LNCAP (cell line): Measurements from ENCODE around the gene ESR2.

ENCODE experiments used
- CTCF ChIP-seq: fragments of 450-650 bp; IDR thresholded peaks from 2 replicates; pipeline ENCODE4 v1.5.1; 2017; ENCODE audit warnings: mild to moderate bottlenecking

Gene ESR2

DNA sequence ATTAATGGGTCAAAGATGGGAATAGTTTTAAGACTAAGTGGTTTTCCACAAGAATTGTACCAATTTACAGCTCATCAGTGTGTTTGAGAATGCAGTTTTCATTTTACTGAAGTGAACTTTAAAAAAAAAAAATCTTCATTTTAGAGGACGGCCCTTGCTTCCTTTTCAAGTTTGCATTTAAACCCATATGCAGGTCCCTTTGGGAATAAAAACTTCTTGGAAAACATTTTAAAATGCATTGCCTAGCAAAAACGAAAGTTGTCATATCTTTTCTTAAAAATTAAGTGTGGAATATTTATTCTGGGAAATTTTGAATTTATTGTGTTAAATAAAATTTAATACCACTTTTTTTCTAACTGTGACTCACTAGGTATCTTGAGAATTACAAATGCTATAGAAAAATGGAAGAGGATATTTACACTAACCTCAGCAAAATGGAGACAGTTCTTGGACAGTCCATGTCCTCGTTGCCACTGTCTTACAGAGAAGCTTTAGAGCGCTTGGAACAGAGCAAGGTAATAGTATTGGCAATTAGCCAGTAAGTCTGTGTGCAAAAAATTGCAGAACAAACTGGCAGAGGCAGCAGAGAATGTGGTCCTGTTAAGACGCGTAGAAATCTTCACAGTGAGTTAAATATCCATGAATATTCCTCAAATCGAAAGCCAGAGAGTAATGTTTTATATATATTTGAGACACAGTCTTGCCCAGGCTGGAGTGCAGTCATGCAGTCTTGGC lies 231.6 kb downstream of the ESR2 start:
- TF ChIP-seq CTCF, result no peak

DNA sequence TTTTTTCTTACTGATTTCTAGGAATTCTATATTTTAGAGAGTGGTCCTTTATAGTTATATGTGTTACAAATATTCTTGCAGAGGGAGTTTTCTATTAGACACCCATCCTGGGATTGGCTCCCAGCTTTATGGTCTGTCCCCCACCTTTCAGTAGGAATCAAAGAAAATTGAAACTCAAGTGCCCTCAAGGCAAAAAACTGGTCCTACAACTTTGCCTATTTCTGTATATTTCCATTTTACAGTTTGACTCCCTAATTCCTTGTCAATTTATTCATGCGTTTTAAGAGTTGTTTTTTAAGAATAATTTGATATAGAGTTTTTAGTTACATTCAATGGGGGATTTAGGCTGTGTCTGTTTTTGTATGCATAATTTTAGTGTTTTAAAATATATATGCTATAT lies 232.5 kb downstream of the ESR2 start:
- no peak for TF ChIP-seq CTCF

DNA sequence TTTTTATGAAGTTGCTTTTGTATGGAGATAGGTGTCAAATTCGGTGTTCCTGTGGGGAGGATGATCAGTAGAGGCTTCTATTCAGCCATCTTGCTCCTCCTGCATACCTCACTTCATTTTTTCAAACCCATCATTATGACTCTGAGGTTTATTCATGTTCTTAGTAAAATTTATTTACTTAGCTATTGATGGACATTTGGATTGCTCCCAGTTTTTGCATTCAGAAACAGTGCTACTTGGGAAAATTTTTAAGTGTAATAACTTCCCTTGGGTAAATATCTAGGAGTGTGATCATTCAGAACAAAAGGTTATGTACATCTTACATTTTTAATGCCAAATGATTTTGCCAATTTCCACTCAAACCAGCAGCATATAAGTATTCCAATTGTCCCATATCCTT lies 233.1 kb downstream of the ESR2 start:
- no peak for TF ChIP-seq CTCF

GRCh38 chr14:64060648-64061096 lies 233.5 kb downstream of the ESR2 start:
- TF ChIP-seq CTCF, result peak; percentile 39

GRCh38 chr14:64060199-64060545 lies 234.0 kb downstream of the ESR2 start:
- TF ChIP-seq CTCF, result no peak

DNA sequence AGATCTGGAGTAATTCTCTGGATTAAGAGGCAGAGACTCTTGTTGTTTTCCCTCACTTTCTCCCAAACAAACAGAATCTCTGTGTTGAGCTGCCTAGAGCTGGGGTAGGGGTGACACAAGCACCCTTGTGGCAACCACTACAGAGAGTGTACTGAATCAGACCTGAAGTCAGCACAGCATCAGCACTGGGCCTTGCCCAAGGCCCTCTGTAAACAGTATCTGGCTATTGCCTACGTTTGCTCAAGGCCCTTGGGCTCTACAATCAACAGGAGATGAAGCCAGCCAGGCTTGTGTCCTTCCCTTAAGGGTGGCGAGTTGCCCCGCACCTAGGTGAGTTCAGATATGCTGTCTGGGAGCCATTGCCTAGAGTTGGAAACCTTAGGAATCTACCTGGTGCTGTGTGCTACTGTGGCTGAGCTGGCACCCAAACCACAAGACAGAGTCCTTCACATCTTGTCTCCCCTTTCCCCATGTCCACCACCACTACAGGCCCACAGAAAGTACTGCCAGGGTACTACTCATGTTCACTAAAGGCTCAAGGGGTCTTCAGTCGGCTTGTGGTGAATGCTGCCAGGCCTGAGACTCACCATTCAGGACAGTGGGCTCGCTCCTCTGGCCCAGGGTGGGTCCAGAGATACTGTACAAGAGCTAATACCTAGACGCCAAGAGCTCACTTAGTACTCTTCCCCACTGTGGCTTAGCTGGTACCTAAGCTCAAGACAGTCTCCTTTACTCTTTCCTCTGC lies 234.5 kb downstream of the ESR2 start:
- no peak for TF ChIP-seq CTCF

GRCh38 chr14:64053694-64054669 lies 240.2 kb downstream of the ESR2 start:
- TF ChIP-seq CTCF, result no peak
